GM23338 (cell line): Measurements from ENCODE around the gene CFAP77. TPM values are rescaled to one million over a fixed set of nuclear protein-coding genes. Genes with fewer than 3 reads are reported as not detected.

ENCODE experiments used
- ATAC-seq: fragments of 200-7000 bp; cut with Tn5 transposase; 3 replicates; pipeline ENCODE4 v1.9.1; 2020
- DNase-seq: peaks from one replicate; pipeline ENCODE4 v3.0.0-alpha.2; 2015; ENCODE audit warnings: low spot score
- H2AFZ ChIP-seq: fragments of 200-600 bp; sonication (generic); 2 replicates; pipeline ENCODE4 v1.8.0; 2016; ENCODE audit warnings: antibody characterized with exemption, mild to moderate bottlenecking, moderate library complexity
- H3F3A ChIP-seq: fragments of 200-600 bp; sonication (generic); replicated peaks from 2 replicates; pipeline ENCODE4 v1.8.0; 2017; ENCODE audit warnings: antibody characterized with exemption, mixed run types, low read depth
- H3K27ac ChIP-seq: fragments of 200-600 bp; sonication (generic); 2 replicates; pipeline ENCODE4 v1.6.1; 2016; ENCODE audit warnings: low read depth
- H3K27me3 ChIP-seq: fragments of 200-600 bp; sonication (generic); 2 replicates; pipeline ENCODE4 v1.8.0; 2016; ENCODE audit warnings: mild to moderate bottlenecking, mixed run types, moderate library complexity; ENCODE audit not compliant: insufficient read depth
- H3K36me3 ChIP-seq: fragments of 200-600 bp; sonication (generic); 2 replicates; pipeline ENCODE4 v1.8.0; 2016; ENCODE audit warnings: mild to moderate bottlenecking; ENCODE audit not compliant: insufficient read depth
- H3K4me1 ChIP-seq: fragments of 200-600 bp; sonication (generic); 2 replicates; pipeline ENCODE4 v1.8.0; 2016; ENCODE audit warnings: mild to moderate bottlenecking, moderate library complexity; ENCODE audit not compliant: insufficient read depth
- H3K4me2 ChIP-seq: fragments of 200-600 bp; sonication (generic); 2 replicates; pipeline ENCODE4 v1.7.1; 2017; ENCODE audit warnings: mixed run types
- H3K4me3 ChIP-seq: fragments of 200-600 bp; sonication (generic); 2 replicates; pipeline ENCODE4 v1.6.1; 2016; ENCODE audit warnings: mixed run types
- H3K79me2 ChIP-seq: fragments of 200-600 bp; sonication (generic); replicated peaks from 2 replicates; pipeline ENCODE4 v1.8.0; 2017; ENCODE audit warnings: mild to moderate bottlenecking; ENCODE audit not compliant: insufficient read depth
- H3K9me2 ChIP-seq: fragments of 200-600 bp; sonication (generic); 2 replicates; pipeline ENCODE4 v1.8.0; 2017; ENCODE audit not compliant: insufficient read depth
- H4K20me1 ChIP-seq: fragments of 200-600 bp; sonication (generic); replicated peaks from 2 replicates; pipeline ENCODE4 v1.8.0; 2017; ENCODE audit warnings: mild to moderate bottlenecking; ENCODE audit not compliant: insufficient read depth
- H3K27ac Mint-ChIP-seq: 2 replicates; pipeline ENCODE4 v1.8.0; 2020; ENCODE audit warnings: inconsistent platforms, mild to moderate bottlenecking, moderate library complexity, mixed read lengths
- H3K27me3 Mint-ChIP-seq: 3 replicates; pipeline ENCODE4 v1.8.0; 2022; ENCODE audit warnings: low read depth, mild to moderate bottlenecking, moderate library complexity, mixed read lengths, inconsistent platforms; ENCODE audit not compliant: insufficient read depth, poor library complexity
- H3K36me3 Mint-ChIP-seq: 3 replicates; pipeline ENCODE4 v1.8.0; 2021; ENCODE audit warnings: low read depth, mild to moderate bottlenecking, inconsistent platforms, moderate library complexity, mixed read lengths
- H3K4me1 Mint-ChIP-seq: 3 replicates; pipeline ENCODE4 v1.8.0; 2020; ENCODE audit warnings: mild to moderate bottlenecking, inconsistent platforms, mixed read lengths
- H3K4me3 Mint-ChIP-seq: 3 replicates; pipeline ENCODE4 v1.8.0; 2021; ENCODE audit warnings: moderate library complexity, mild to moderate bottlenecking, inconsistent platforms, mixed read lengths
- H3K9me3 Mint-ChIP-seq: 3 replicates; pipeline ENCODE4 v1.8.0; 2020; ENCODE audit warnings: moderate library complexity, mild to moderate bottlenecking, inconsistent platforms, mixed read lengths
- CREB1 ChIP-seq: fragments of 250-450 bp; sonication (Bioruptor Pico); IDR thresholded peaks from 2 replicates; pipeline ENCODE4 v1.5.0; 2020; ENCODE audit warnings: low read depth, mild to moderate bottlenecking, moderate library complexity
- CTCF ChIP-seq, 2 experiments: fragments of 200-600 bp in 1 of 2; sonication (generic) in 1 of 2; conservative IDR thresholded peaks; 2 replicates each; pipeline versions ENCODE4 v1.5.1 to v1.6.1; 2016 to 2017; ENCODE audit warnings: antibody characterized with exemption in 2 of 2, low read depth in 2 of 2, mild to moderate bottlenecking in 2 of 2, moderate library complexity in 1 of 2
- ETS1 ChIP-seq: IDR thresholded peaks from 2 replicates; pipeline ENCODE4 v1.6.1; 2016; ENCODE audit warnings: antibody characterized with exemption
- EZH2phosphoT487 ChIP-seq: fragments of 200-600 bp; sonication (generic); IDR thresholded peaks from one replicate; pipeline ENCODE4 v1.8.1; 2018; ENCODE audit warnings: antibody characterized with exemption; ENCODE audit not compliant: unreplicated experiment
- JUNB ChIP-seq: IDR thresholded peaks from one replicate; pipeline ENCODE4 v1.6.1; 2016; ENCODE audit warnings: antibody characterized with exemption; ENCODE audit not compliant: unreplicated experiment
- NANOG ChIP-seq: IDR thresholded peaks from 2 replicates; pipeline ENCODE4 v1.6.1; 2016; ENCODE audit warnings: antibody characterized with exemption, borderline replicate concordance
- POLR2AphosphoS5 ChIP-seq: IDR thresholded peaks from 2 replicates; pipeline ENCODE4 v1.6.1; 2016; ENCODE audit warnings: antibody characterized with exemption, low read depth
- ZNF331 ChIP-seq: fragments of 250-450 bp; sonication (Bioruptor Pico); IDR thresholded peaks from 2 replicates; pipeline ENCODE4 v1.5.0; 2020; ENCODE audit warnings: low read depth, mild to moderate bottlenecking, moderate library complexity
- polyA plus RNA-seq: library from polyadenylated mRNA; unstranded; fragments of >200 nt; fragmentation: Nextera tagmentation; extraction: Ambion mirVana; gene quantifications from 2 replicates; pipeline ENCODE4 v1.2.1, GENCODE V29; 2016
- total RNA-seq: library from RNA; depleted of rRNA; stranded (reverse); fragments of >200 nt; shearing (Covaris generic); gene quantifications from 2 replicates; pipeline ENCODE4 v1.2.3, GENCODE V29; 2014
- TF ChIP-seq, protein P1 (sequence below): IDR thresholded peaks from one replicate; pipeline ENCODE4 v1.6.1; 2018; ENCODE audit warnings: antibody characterized with exemption; ENCODE audit not compliant: unreplicated experiment

Gene CFAP77
- total and polyA plus RNA-seq, 2 experiments from 2014 or later, result 0.97 to 1.3 TPM

GRCh38 chr9:132456241-132456640 is 46.2 kb downstream of the CFAP77 start:
- Histone ChIP-seq H2AFZ (no peak overlapping the region), H3K27ac (no peak overlapping the region), H3K79me2 (no peaks in the 10 kb centered on the region), H3K9me2 (no peaks in the 10 kb centered on the region), H3K4me2 (no peak overlapping the region), H3F3A (no peaks in the 10 kb centered on the region), H3K4me1 (no peaks in the 10 kb centered on the region; the same call in 1 of the 2 replicates), H3K36me3 (no peaks in the 10 kb centered on the region), H4K20me1 (no peaks in the 10 kb centered on the region; the same call in 1 of the 2 replicates), H3K4me3 (no peak overlapping the region), H3K27me3 (no peaks in the 10 kb centered on the region)
- H3K4me1 Mint-ChIP-seq, result peaks cover 13% of the 10 kb centered on the region
- H3K4me3 Mint-ChIP-seq, result no peak overlapping the region
- peaks cover 11% of the 10 kb centered on the region for H3K27me3 Mint-ChIP-seq
- DNase-seq (no peak), ATAC-seq (no peak)
- TF ChIP-seq NANOG (no peak), ZNF331 (CRISPR knock-in tag) (no peak), POLR2AphosphoS5 (no peak), ETS1 (no peak)
- H3K9me3 Mint-ChIP-seq, result no peaks in the 10 kb centered on the region
- H3K36me3 Mint-ChIP-seq, result no peaks in the 10 kb centered on the region
- no peak overlapping the region for H3K27ac Mint-ChIP-seq

DNA sequence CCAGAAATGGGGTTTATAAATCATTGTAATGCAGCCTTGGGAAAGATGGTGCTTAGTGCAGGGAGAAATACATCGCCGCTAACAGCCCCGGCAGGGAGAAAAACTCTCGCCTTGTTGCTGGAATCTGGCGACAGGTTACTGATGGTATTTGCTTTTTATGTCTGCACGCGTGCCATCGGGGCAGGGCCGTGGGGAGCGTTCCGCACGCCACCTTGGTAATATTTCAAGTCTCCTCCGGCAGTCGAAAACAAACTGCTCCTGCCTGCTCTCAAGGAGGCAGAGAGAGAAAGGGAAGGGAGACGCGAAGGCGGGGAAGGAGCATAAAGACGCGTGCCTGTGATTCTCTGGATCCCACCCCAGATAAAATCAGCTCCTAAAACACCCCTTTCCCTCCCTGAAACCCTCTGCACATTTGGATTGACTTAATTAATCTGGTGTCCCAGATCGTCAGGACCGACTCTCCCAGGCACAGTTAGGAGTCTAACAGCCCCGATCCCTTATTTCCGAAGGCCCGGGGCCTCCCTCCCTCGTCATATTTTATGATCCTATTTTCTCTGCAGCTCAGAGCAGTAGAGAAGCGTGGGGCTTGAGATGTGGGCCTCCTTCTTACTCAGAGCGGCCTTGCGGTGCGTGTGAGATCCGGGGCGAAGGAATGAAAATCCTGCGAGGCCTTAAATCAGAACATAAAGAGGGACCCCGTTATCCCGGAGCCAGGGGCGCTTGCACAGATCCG is 47.7 kb downstream of the CFAP77 start:
- Histone ChIP-seq H3K9me2 (no peaks in the 10 kb centered on the region), H3F3A (no peaks in the 10 kb centered on the region), H3K4me3 (no peak overlapping the region), H3K27me3 (no peaks in the 10 kb centered on the region), H3K4me2 (no peak overlapping the region), H3K79me2 (no peaks in the 10 kb centered on the region), H4K20me1 (no peaks in the 10 kb centered on the region; the same call in 1 of the 2 replicates), H3K36me3 (no peaks in the 10 kb centered on the region), H3K27ac (no peak overlapping the region), H2AFZ (peak overlapping the region; percentile 92), H3K4me1 (no peaks in the 10 kb centered on the region; the same call in 1 of the 2 replicates)
- Mint-ChIP-seq H3K4me3 (no peak overlapping the region), H3K36me3 (no peaks in the 10 kb centered on the region), H3K9me3 (no peaks in the 10 kb centered on the region), H3K27me3 (peaks cover 11% of the 10 kb centered on the region), H3K27ac (peak overlapping the region; percentile 54), H3K4me1 (peaks cover 13% of the 10 kb centered on the region)
- no peak for DNase-seq
- TF ChIP-seq EZH2phosphoT487, result no peak
- TF ChIP-seq, protein P1, sequence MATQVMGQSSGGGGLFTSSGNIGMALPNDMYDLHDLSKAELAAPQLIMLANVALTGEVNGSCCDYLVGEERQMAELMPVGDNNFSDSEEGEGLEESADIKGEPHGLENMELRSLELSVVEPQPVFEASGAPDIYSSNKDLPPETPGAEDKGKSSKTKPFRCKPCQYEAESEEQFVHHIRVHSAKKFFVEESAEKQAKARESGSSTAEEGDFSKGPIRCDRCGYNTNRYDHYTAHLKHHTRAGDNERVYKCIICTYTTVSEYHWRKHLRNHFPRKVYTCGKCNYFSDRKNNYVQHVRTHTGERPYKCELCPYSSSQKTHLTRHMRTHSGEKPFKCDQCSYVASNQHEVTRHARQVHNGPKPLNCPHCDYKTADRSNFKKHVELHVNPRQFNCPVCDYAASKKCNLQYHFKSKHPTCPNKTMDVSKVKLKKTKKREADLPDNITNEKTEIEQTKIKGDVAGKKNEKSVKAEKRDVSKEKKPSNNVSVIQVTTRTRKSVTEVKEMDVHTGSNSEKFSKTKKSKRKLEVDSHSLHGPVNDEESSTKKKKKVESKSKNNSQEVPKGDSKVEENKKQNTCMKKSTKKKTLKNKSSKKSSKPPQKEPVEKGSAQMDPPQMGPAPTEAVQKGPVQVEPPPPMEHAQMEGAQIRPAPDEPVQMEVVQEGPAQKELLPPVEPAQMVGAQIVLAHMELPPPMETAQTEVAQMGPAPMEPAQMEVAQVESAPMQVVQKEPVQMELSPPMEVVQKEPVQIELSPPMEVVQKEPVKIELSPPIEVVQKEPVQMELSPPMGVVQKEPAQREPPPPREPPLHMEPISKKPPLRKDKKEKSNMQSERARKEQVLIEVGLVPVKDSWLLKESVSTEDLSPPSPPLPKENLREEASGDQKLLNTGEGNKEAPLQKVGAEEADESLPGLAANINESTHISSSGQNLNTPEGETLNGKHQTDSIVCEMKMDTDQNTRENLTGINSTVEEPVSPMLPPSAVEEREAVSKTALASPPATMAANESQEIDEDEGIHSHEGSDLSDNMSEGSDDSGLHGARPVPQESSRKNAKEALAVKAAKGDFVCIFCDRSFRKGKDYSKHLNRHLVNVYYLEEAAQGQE, result no peak
- TF ChIP-seq JUNB, result no peak
- no peak for TF ChIP-seq POLR2AphosphoS5
- TF ChIP-seq NANOG, result no peak
- no peak for TF ChIP-seq ZNF331 (CRISPR knock-in tag)
- TF ChIP-seq CTCF (conservative IDR thresholded peaks at IDR 0.05; ENCODE audit: low read depth in 2 of 2), result no peak
- TF ChIP-seq CREB1 (CRISPR knock-in tag), result no peak
- no peak for ATAC-seq
